WTC11 (cell line): Measurements from ENCODE around the gene ZNF804B. TPM values are rescaled to one million over a fixed set of nuclear protein-coding genes. Genes with fewer than 3 reads are reported as not detected.

Source experiments
- ATAC-seq: fragments of 200-7000 bp; cut with Tn5 transposase; 2 replicates; pipeline ENCODE4 v1.10.0; 2021; ENCODE audit warnings: mild to moderate bottlenecking, moderate library complexity
- CTCF ChIA-PET: fragments of 300-600 bp; sonication (Branson Sonifier 250); formaldehyde crosslinking; loops from one replicate; lab custom pipeline; 2021; ENCODE audit warnings: antibody characterized with exemption; lab: Charles Lee
- POLR2A ChIA-PET: fragments of 350-600 bp; sonication (Branson Sonifier 250); formaldehyde crosslinking; loops from one replicate; lab custom pipeline; 2021; ENCODE audit warnings: antibody characterized with exemption; lab: Charles Lee
- DNase-seq: peaks from one replicate; pipeline ENCODE4 v3.0.0; 2021; ENCODE audit warnings: low spot score
- H3K27ac Mint-ChIP-seq: 2 replicates; pipeline ENCODE4 v1.8.0; 2021; ENCODE audit warnings: mixed read lengths
- H3K27me3 Mint-ChIP-seq: 2 replicates; pipeline ENCODE4 v1.8.0; 2021; ENCODE audit warnings: low read depth, mild to moderate bottlenecking, moderate library complexity, mixed read lengths
- H3K36me3 Mint-ChIP-seq: 2 replicates; pipeline ENCODE4 v1.8.0; 2021; ENCODE audit warnings: mixed read lengths
- H3K4me1 Mint-ChIP-seq: 2 replicates; pipeline ENCODE4 v1.8.0; 2022; ENCODE audit warnings: mixed read lengths
- H3K4me3 Mint-ChIP-seq: 2 replicates; pipeline ENCODE4 v1.8.0; 2021; ENCODE audit warnings: mild to moderate bottlenecking, moderate library complexity, mixed read lengths
- H3K9me3 Mint-ChIP-seq: 2 replicates; pipeline ENCODE4 v1.8.0; 2021; ENCODE audit warnings: mixed read lengths
- ATF2 ChIP-seq: sonication (generic); formaldehyde crosslinking; IDR thresholded peaks from 2 replicates; pipeline ENCODE4 v1.8.1; 2022; ENCODE audit warnings: low read depth, missing genetic modification reagents, borderline replicate concordance
- CTCF ChIP-seq: fragments of 200-600 bp; IDR thresholded peaks from 2 replicates; pipeline ENCODE4 v1.8.0; 2022; ENCODE audit warnings: antibody characterized with exemption
- ELF4 ChIP-seq: sonication (generic); formaldehyde crosslinking; IDR thresholded peaks from 2 replicates; pipeline ENCODE4 v1.8.1; 2022; ENCODE audit warnings: low read depth, mild to moderate bottlenecking, moderate library complexity, missing genetic modification reagents
- GABPB1 ChIP-seq: sonication (generic); formaldehyde crosslinking; IDR thresholded peaks from 2 replicates; pipeline ENCODE4 v1.8.1; 2023; ENCODE audit warnings: mild to moderate bottlenecking, missing genetic modification reagents
- HMGA2 ChIP-seq: fragments of 250-450 bp; sonication (Bioruptor Pico); IDR thresholded peaks from 2 replicates; pipeline ENCODE4 v1.4.0; 2021; ENCODE audit warnings: mild to moderate bottlenecking, moderate library complexity
- MXD4 ChIP-seq: fragments of 250-450 bp; sonication (Bioruptor Pico); IDR thresholded peaks from 2 replicates; pipeline ENCODE4 v1.8.0; 2021; ENCODE audit warnings: mild to moderate bottlenecking, moderate library complexity, borderline replicate concordance
- MYBL2 ChIP-seq: sonication (generic); formaldehyde crosslinking; IDR thresholded peaks from 2 replicates; pipeline ENCODE4 v1.8.1; 2023; ENCODE audit warnings: mild to moderate bottlenecking, moderate library complexity, missing genetic modification reagents
- OVOL2 ChIP-seq: fragments of 250-450 bp; sonication (Bioruptor Pico); IDR thresholded peaks from 2 replicates; pipeline ENCODE4 v1.9.0; 2021; ENCODE audit warnings: mild to moderate bottlenecking, borderline replicate concordance
- SOX15 ChIP-seq: fragments of 250-450 bp; sonication (Bioruptor Pico); IDR thresholded peaks from 2 replicates; pipeline ENCODE4 v1.9.0; 2021; ENCODE audit warnings: mild to moderate bottlenecking
- ZNF512 ChIP-seq: sonication (generic); formaldehyde crosslinking; IDR thresholded peaks from 2 replicates; pipeline ENCODE4 v1.8.1; 2022; ENCODE audit warnings: missing genetic modification reagents, borderline replicate concordance
- total RNA-seq: library from RNA; stranded (reverse); gene quantifications from 3 replicates; pipeline ENCODE4 v1.2.3, GENCODE V29; 2021
- TF ChIP-seq, protein P1 (sequence below): fragments of 250-450 bp; sonication (Bioruptor Pico); IDR thresholded peaks from 2 replicates; pipeline ENCODE4 v1.8.0; 2021; ENCODE audit warnings: mild to moderate bottlenecking
- TF ChIP-seq, protein P2 (sequence below): sonication (generic); formaldehyde crosslinking; IDR thresholded peaks from 2 replicates; pipeline ENCODE4 v1.8.0; 2023; ENCODE audit warnings: missing genetic modification reagents
- TF ChIP-seq, protein P3 (sequence below): sonication (generic); formaldehyde crosslinking; IDR thresholded peaks from 2 replicates; pipeline ENCODE4 v1.8.1; 2023; ENCODE audit warnings: mild to moderate bottlenecking, missing genetic modification reagents
- TF ChIP-seq, protein P4 (sequence below): sonication (generic); formaldehyde crosslinking; IDR thresholded peaks from 2 replicates; pipeline ENCODE4 v1.8.0; 2023; ENCODE audit warnings: mild to moderate bottlenecking, missing genetic modification reagents
- TF ChIP-seq, protein P5 (sequence below): fragments of 250-450 bp; sonication (Bioruptor Pico); IDR thresholded peaks from 2 replicates; pipeline ENCODE4 v1.9.0; 2021; ENCODE audit warnings: mild to moderate bottlenecking

ZNF804B gene
- total RNA-seq, 1 experiment from 2014 or later = 0.04 TPM

- TF ChIP-seq, protein P1, sequence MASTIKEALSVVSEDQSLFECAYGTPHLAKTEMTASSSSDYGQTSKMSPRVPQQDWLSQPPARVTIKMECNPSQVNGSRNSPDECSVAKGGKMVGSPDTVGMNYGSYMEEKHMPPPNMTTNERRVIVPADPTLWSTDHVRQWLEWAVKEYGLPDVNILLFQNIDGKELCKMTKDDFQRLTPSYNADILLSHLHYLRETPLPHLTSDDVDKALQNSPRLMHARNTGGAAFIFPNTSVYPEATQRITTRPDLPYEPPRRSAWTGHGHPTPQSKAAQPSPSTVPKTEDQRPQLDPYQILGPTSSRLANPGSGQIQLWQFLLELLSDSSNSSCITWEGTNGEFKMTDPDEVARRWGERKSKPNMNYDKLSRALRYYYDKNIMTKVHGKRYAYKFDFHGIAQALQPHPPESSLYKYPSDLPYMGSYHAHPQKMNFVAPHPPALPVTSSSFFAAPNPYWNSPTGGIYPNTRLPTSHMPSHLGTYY = no peak
These were observed 400.6 kb downstream of the ZNF804B start (continued) for GRCh38 chr7:89160107-89160506.

DNA sequence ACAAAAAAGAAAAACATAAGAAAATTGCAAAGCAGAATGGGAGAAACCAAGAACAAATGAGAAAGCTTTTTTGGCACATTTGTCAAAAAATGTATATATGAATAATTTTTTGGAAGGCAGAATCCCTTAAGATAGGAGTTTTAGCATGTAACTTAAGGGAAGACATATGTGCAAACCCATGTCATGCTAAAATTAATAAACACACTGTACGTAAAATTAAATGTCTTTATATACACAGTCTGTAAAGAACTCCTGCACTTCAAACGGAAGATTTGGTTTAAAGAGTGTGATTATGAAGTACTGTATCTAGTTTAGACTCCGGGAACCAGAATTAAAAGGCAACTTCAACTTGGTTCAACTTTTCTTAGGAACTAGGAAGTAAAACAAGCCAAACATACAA is 405.9 kb downstream of the ZNF804B start:
- POLR2A ChIA-PET = no interaction called here
- Mint-ChIP-seq H3K9me3 (no peaks in the 10 kb centered on the region), H3K27me3 (no peaks in the 10 kb centered on the region), H3K27ac (no peak overlapping the region), H3K36me3 (no peaks in the 10 kb centered on the region), H3K4me1 (no peaks in the 10 kb centered on the region), H3K4me3 (no peak overlapping the region)
- CTCF ChIA-PET = no interaction called here
- TF ChIP-seq, protein P2, sequence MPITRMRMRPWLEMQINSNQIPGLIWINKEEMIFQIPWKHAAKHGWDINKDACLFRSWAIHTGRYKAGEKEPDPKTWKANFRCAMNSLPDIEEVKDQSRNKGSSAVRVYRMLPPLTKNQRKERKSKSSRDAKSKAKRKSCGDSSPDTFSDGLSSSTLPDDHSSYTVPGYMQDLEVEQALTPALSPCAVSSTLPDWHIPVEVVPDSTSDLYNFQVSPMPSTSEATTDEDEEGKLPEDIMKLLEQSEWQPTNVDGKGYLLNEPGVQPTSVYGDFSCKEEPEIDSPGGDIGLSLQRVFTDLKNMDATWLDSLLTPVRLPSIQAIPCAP (CRISPR knock-in tag) = no peak
- TF ChIP-seq OVOL2 (CRISPR knock-in tag) = no peak
- TF ChIP-seq, protein P3, sequence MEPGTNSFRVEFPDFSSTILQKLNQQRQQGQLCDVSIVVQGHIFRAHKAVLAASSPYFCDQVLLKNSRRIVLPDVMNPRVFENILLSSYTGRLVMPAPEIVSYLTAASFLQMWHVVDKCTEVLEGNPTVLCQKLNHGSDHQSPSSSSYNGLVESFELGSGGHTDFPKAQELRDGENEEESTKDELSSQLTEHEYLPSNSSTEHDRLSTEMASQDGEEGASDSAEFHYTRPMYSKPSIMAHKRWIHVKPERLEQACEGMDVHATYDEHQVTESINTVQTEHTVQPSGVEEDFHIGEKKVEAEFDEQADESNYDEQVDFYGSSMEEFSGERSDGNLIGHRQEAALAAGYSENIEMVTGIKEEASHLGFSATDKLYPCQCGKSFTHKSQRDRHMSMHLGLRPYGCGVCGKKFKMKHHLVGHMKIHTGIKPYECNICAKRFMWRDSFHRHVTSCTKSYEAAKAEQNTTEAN (CRISPR knock-in tag) = no peak
- DNase-seq (no peak), ATAC-seq (no peak)

DNA sequence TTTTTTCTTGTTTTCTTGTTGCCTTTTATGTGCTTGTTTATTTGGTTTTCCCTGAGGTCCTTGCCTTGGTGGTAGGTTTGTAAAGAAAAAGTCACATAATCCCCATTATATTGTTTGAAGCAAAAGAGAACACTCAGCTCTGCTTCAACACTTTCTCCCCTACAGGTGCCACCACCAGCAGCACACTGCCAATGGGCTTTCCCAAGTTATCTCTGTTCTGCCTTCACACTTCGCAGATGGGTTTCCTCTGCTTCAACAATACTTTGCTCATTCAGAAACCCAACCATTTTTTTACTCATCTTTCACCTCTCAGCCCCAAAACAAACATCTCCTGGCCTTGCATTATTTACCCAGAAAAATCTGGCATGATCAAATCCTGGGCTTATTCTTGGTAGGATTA is 411.1 kb downstream of the ZNF804B start:
- ATAC-seq (no peak), DNase-seq (no peak)
- CTCF ChIA-PET = no interaction called here
- H3K27ac Mint-ChIP-seq = no peak overlapping the region
- H3K4me3 Mint-ChIP-seq = no peak overlapping the region
- H3K36me3 Mint-ChIP-seq = 0 out of 2 replicates have a peak, but pooled peaks cover 2% of the 10 kb centered on the region
- peaks cover 12% of the 10 kb centered on the region for H3K9me3 Mint-ChIP-seq
- no peaks in the 10 kb centered on the region for H3K4me1 Mint-ChIP-seq
- H3K27me3 Mint-ChIP-seq = no peaks in the 10 kb centered on the region
- no peak for TF ChIP-seq CTCF
- TF ChIP-seq GABPB1 (CRISPR knock-in tag) = no peak
- no peak for TF ChIP-seq MXD4
- no peak for TF ChIP-seq ATF2 (CRISPR knock-in tag)
- no peak for TF ChIP-seq HMGA2
- no peak for TF ChIP-seq MYBL2 (CRISPR knock-in tag)
- TF ChIP-seq, protein P4, sequence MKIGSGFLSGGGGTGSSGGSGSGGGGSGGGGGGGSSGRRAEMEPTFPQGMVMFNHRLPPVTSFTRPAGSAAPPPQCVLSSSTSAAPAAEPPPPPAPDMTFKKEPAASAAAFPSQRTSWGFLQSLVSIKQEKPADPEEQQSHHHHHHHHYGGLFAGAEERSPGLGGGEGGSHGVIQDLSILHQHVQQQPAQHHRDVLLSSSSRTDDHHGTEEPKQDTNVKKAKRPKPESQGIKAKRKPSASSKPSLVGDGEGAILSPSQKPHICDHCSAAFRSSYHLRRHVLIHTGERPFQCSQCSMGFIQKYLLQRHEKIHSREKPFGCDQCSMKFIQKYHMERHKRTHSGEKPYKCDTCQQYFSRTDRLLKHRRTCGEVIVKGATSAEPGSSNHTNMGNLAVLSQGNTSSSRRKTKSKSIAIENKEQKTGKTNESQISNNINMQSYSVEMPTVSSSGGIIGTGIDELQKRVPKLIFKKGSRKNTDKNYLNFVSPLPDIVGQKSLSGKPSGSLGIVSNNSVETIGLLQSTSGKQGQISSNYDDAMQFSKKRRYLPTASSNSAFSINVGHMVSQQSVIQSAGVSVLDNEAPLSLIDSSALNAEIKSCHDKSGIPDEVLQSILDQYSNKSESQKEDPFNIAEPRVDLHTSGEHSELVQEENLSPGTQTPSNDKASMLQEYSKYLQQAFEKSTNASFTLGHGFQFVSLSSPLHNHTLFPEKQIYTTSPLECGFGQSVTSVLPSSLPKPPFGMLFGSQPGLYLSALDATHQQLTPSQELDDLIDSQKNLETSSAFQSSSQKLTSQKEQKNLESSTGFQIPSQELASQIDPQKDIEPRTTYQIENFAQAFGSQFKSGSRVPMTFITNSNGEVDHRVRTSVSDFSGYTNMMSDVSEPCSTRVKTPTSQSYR (CRISPR knock-in tag) = no peak
- TF ChIP-seq SOX15 (CRISPR knock-in tag) = no peak
- TF ChIP-seq, protein P5, sequence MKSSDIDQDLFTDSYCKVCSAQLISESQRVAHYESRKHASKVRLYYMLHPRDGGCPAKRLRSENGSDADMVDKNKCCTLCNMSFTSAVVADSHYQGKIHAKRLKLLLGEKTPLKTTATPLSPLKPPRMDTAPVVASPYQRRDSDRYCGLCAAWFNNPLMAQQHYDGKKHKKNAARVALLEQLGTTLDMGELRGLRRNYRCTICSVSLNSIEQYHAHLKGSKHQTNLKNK (CRISPR knock-in tag) = no peak
- TF ChIP-seq ZNF512 = no peak
- no peak for TF ChIP-seq ELF4 (CRISPR knock-in tag)
- POLR2A ChIA-PET = no interaction called here
